ENCODE results near the gene AEBP1.

GRCh38 chr7:44062903-44063295 lies 41.2 kb upstream of the AEBP1 start:
- TF ChIP-seq, protein P1, sequence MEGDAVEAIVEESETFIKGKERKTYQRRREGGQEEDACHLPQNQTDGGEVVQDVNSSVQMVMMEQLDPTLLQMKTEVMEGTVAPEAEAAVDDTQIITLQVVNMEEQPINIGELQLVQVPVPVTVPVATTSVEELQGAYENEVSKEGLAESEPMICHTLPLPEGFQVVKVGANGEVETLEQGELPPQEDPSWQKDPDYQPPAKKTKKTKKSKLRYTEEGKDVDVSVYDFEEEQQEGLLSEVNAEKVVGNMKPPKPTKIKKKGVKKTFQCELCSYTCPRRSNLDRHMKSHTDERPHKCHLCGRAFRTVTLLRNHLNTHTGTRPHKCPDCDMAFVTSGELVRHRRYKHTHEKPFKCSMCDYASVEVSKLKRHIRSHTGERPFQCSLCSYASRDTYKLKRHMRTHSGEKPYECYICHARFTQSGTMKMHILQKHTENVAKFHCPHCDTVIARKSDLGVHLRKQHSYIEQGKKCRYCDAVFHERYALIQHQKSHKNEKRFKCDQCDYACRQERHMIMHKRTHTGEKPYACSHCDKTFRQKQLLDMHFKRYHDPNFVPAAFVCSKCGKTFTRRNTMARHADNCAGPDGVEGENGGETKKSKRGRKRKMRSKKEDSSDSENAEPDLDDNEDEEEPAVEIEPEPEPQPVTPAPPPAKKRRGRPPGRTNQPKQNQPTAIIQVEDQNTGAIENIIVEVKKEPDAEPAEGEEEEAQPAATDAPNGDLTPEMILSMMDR (IDR thresholded peaks at IDR 0.05) = no peak
- TF ChIP-seq POLR2A (IDR thresholded peaks at IDR 0.05) = no peak
